Islet of Langerhans (tissue), 1 donor: ENCODE data around the gene TRIML1.

Source experiments
- FAIRE-seq: peaks from one replicate; lab custom pipeline; 2011; peaks lifted over from hg19 to GRCh38; lab: Jason Lieb, UNC

Gene TRIML1, protein sequence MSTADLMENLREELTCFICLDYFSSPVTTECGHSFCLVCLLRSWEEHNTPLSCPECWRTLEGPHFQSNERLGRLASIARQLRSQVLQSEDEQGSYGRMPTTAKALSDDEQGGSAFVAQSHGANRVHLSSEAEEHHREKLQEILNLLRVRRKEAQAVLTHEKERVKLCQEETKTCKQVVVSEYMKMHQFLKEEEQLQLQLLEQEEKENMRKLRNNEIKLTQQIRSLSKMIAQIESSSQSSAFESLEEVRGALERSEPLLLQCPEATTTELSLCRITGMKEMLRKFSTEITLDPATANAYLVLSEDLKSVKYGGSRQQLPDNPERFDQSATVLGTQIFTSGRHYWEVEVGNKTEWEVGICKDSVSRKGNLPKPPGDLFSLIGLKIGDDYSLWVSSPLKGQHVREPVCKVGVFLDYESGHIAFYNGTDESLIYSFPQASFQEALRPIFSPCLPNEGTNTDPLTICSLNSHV

GRCh38 chr4:188139141-188139540 lies at the start of gene TRIML1:
TSS of gene TRIML1 (plus strand) at chr4:188139441. CDS start at chr4:188139559, 118 bp downstream.
- no peak for FAIRE-seq

DNA sequence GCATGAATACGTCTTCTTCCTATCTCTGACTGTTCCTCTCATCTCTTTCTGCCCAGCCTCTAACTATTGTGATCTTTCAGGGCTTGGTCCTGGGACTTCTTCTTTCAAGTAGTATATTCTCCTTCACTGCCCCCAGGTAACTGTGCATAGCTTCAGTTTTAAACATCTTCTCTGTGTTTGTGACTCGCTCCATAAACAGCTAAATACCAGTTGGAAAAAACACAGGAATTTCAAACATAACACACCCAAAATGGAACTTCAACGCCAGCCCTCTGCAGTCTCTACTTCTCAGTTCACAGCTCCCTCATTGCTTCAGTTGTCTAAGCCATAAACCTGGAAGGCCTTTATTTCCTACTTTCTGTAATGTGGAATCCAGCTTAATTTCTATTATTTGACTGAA lies 46.4 kb upstream of the TRIML1 start:
- no peak for FAIRE-seq

DNA sequence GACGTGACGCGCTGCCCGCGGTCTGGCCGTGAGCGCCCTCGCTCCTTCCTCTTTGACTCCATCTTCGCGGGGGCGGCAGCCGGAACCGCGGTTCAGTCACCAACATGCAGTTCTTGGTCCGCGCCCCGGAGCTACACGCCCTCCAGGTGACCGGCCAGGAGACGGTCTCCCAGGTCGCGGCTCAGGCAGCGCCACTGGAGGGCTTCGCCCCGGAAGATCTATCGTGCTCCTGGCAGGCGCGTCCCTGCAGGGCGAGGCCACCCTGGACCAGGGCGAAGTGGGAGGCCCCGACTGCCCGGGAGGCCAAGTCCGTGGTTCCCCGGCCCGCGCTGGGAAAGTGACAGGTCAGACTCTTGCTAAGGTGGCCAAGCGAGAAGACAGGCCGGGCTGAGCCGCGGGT lies 32.8 kb upstream of the TRIML1 start:
- FAIRE-seq, result no peak

DNA sequence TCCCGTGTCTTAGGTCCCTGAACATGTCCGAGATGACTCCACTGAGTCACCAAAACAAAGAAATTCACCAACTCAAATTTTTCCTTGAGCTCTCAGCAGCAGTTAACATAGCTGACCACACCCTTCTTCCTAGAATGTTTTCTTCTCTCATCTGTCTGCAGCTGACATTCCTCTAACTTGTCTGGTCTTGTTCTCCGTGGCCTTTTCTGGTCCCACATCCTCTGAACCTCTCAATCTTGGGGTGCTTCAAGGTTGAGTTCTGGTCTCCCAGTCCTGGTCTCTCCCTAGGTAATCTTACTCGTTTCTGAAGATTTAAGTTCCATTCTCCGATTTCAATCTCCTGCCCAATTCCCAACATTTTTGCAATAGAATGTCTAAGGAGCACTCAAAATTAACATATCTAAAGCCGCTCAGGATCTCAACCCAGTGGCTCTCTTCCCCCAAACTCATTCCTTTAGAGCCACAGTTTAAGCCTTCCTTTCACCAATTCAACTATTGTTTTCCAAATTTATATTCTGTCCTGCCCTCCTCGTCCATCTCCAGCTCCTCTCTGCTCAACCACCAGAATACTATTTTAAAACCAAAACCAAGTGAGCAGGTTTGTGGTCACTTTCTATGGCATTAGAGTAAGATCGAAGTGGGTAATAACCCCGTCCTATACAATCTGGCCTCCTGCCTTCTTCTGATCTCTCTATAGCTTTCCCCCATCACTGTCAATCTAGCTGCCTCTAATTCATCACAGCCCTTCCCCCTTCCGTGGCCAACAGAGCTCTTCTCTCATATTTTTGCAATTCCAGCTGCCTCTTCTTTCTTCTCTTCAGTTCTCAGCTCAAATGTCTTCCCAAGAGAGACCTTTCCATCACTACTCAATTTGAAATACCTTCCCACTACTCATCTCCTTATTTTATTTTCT lies 31.1 kb upstream of the TRIML1 start:
- FAIRE-seq, result no peak

DNA sequence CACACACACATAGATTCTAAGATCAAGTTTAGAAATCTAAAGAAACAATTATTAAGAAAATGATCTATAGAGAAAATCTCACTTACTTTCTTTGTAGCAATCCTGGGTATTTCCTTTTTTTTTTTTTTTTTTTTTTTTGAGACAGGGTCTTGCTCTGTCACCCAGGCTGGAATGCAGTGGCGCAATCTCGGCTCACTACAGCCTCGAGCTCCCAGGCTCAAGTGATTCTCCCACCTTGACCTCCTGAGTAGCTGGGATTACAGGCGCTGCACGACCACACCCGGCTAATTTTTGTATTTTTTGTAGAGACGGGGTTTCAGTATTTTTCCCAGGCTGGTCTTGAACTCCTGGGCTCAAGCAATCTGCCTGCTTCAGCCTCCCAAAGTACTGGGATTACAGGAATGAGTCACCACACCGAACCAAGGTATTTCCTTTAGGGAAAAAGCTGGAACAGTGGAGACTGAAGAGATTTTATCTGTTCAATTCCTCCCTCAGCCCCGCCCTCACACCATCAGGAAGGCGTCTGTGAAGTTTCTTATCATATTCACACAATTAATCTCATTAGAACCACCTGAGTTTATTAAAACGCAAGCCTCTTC lies 30.0 kb upstream of the TRIML1 start, which contains the start of gene TRIML2:
TSS of gene TRIML2 (minus strand) at position 447 of the 599 bp plus-strand sequence. CDS start 4,235 bp downstream, outside the sequence.
- no peak for FAIRE-seq

GRCh38 chr4:188110036-188110435 lies 29.2 kb upstream of the TRIML1 start:
- no peak for FAIRE-seq

- FAIRE-seq, result no peak
Observed at GRCh38 chr4:188110741-188111471, 28.3 kb upstream of the TRIML1 start.

DNA sequence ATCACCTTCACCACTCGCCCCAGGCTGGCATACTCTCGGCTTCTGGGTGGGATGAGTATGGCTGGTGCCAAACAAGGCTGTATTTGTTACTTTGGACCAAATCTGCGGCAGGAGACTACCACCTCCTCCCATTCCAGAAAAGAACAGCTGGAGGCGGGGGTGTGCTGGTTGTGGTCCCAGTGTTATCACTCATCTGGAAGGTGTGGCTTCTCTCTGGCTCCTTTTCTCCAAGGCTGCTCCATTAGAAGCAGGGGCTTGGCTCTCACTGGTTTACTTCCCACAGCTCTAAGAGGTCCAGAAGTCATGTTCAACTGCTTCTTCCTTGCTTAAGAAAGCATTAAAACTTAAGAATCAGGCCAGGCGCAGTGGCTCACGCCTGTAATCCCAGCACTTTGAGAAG lies 27.3 kb upstream of the TRIML1 start:
- FAIRE-seq, result no peak

- FAIRE-seq, result no peak
Observed at GRCh38 chr4:188113156-188113555, 26.1 kb upstream of the TRIML1 start.

DNA sequence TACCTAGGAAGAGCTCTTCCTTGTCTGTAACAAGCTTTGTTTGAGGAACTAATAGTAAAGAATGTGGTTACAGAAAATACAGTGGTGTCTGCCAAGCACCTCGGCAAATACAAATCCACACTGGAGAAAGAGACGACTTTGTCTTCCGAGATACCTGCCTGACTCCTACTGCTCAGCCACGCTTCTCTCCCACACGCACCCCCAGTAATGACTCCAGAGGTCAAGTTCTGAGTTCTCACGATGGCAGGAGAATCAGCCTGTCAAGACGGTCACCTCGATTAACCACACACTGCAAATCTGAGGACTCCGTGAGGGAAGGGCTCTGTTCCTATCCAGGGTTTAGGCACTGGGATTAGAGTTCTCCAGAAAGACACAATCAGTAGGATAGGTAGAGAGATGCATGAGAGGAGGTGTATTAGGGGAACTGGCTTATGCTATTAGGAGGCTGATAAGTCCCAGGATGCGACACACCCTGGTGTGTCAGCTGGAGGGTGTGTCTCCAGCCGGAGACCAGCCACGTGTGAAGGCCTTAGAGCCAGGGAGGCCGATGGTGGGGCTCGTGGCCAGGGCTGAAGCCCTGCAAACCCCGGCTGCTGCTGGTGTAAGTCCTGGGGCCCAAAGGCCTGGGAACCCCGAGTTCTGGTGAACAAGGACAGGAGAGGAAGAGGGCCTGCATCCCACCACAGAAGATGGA lies 21.5 kb upstream of the TRIML1 start:
- FAIRE-seq, result no peak

DNA sequence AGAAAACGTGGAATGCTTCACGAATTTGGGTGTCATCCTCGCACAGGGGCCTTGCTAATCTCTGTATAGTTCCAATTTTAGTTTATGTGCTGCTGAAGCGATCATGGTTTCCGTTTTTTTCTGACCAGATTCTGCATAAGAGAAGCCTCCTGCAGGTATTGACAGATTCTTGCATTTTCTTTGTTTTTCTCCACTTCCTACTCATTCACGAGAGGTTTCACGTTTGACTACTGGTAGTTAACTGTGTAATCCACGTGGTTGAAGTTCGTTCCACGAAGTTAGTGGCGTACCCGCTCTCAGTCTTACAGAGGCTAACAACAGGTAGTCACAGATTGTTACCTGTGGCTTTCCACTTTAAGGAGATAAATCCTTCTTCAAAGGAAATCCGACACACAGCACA lies 17.7 kb upstream of the TRIML1 start:
- no peak for FAIRE-seq

DNA sequence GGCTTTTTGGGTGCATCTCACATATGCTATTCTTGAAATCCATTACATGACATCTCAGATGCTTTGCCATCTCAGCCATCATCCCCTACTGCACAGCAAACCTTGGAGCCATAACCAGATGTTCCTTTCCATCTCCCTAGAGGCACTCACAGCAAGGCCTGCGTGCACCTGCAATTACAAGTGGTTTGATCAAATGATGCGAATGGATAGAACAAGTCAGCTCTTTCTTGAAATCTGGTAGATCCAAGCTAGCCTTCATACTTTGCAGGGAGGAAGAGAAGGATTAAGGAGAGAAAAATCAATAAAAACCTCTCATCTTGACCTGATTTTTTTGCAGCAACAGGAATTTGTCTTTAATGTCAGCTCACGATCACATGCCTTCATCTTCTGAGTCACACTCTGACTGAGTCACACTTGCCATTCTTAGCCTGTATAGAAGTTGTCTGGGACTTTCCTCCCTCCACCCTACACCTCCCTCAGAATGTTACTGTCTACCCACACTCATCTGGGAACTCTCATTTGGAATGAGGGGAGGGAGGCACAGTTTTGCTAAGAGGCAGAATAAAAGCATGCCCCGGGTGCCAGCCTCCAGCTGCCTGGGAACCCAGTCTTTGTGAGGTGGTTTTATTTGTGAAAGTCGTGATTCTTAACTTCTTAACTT lies 11.9 kb upstream of the TRIML1 start:
- no peak for FAIRE-seq

DNA sequence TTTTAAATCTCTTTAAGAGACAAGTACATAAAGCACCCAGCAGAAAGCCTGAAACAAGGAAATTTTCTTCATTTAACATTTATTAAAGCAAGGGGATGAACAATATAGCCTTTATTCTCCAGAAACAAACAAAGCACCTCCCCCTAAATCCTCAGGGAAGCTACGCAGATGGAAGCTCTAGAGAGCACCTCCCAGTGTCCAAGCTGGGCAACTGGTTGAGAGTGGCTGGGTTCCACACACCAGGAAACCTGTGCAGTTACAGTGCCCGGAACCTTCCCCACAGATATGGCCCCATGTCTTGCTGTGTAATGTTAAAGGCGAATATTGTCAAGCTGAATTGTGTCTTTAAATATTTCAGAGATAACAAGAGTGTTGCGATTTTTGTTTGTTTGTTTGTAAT lies 8.9 kb upstream of the TRIML1 start:
- no peak for FAIRE-seq

GRCh38 chr4:188132232-188132631 lies 7.0 kb upstream of the TRIML1 start:
- no peak for FAIRE-seq

DNA sequence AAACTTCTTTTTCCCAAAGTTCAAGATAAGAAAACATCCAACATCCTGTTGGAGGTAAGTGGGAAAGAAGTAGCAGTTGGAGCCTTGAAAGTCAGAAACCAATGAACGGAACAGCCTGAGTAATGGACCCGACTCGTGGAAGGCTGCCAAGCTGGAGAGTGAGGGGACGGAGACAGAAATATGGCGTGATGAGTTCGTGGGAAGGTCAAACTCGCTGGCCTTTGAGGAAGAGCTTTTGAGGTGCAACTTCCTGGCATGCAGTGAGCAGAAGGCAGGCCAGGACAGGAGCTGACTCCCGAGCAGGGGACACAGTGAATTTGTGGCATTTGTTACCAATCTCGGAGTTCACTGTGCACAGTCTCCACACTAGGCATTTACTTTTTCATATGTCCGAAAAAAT lies 1.0 kb upstream of the TRIML1 start:
- no peak for FAIRE-seq

DNA sequence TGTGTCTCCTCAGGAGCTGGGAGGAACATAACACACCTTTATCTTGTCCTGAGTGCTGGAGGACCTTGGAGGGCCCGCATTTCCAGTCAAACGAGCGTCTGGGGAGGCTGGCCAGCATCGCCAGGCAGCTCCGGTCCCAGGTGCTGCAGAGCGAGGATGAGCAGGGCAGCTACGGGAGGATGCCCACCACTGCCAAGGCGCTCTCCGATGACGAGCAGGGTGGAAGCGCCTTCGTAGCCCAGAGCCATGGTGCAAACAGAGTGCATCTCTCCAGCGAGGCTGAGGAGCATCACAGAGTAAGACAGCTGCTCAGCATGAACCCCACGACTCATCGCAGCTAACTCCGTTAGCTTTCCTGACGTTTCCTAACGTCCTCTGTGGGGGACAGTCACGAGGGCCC lies 430 bp downstream of the TRIML1 start:
- FAIRE-seq, result no peak

DNA sequence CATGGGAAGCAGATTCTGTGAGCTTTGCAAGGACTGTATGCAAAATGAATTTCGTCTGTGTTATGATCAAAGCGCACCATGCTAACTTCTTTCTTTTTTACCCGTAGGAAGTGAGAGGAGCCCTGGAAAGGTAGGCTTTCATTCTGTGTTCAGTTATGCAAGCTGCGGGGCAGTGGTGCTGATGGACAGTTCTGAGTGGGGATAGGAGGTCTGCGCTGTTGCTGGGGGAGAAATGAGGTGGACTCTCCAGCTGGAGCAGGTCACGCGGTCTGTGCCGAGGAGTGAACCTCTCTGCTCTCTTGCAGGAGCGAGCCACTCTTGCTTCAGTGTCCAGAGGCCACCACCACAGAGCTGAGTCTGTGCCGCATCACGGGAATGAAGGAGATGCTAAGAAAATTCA lies 4.5 kb downstream of the TRIML1 start:
- no peak for FAIRE-seq

- FAIRE-seq, result no peak
Observed at GRCh38 chr4:188145601-188146000, 6.4 kb downstream of the TRIML1 start.

DNA sequence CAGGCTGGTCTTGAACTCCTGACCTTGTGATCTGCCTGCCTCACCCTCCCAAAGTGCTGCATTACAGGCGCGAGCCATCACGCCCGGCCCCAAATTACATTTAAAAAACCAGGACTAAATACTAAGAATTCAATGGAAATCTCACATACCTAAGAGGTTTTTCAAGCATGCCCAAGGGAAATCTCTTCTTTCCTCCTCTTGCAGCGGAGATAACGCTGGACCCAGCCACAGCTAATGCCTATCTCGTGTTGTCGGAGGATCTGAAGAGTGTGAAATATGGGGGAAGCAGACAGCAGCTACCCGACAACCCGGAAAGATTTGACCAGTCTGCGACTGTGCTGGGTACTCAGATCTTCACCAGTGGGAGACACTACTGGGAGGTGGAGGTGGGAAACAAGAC lies 7.4 kb downstream of the TRIML1 start:
- FAIRE-seq, result no peak

GRCh38 chr4:188147176-188147575 lies 7.9 kb downstream of the TRIML1 start:
- FAIRE-seq, result no peak

DNA sequence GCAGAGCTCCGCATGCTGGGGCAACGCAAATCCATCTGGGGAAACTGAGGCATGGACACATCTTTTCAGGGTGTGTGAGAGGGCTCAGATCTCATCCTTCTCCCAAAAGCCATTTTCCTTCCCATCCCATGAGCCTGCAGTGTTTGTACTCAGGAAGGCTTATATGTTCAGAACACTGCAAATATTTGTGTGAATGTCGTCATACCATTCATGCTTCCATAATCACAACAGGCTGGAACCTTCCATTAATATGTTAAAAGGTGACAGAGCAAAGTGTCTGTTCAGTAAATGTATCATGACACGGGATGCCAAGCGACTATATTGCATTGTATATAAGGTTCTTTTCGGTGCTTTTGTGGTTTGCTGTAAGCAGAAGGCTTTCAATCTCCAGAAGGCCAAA lies 8.5 kb downstream of the TRIML1 start:
- FAIRE-seq, result no peak
